Breast epithelium (tissue), 4 donors: ENCODE data around the gene DUSP7. TPM values are rescaled to one million over a fixed set of nuclear protein-coding genes. Genes with fewer than 3 reads are reported as not detected.

Source experiments
- DNase-seq, 2 donors: peaks; one replicate each; pipeline ENCODE4 v3.0.0-alpha.2; 2019; ENCODE audit warnings: low spot score in 2 of 2
- H3K27ac ChIP-seq, 2 donors: fragments of 200-600 bp; sonication (generic) in 1 of 2; one replicate each; pipeline ENCODE4 v1.5.1; 2016 to 2019; ENCODE audit warnings: mild to moderate bottlenecking in 1 of 2
- H3K27me3 ChIP-seq, 2 donors: fragments of 200-600 bp; sonication (generic) in 1 of 2; one replicate each; pipeline versions ENCODE4 v1.5.1 to v1.6.0; 2017 to 2019; ENCODE audit warnings: control low read depth in 1 of 2, mild to moderate bottlenecking in 1 of 2
- H3K36me3 ChIP-seq: fragments of 200-600 bp; one replicate; pipeline ENCODE4 v1.5.1; 2019
- H3K4me1 ChIP-seq, 2 donors: fragments of 200-600 bp; sonication (generic); one replicate each; pipeline ENCODE4 v1.5.1; 2016 to 2019; ENCODE audit warnings: control low read depth in 1 of 2
- H3K4me3 ChIP-seq, 3 donors: fragments of 200-600 bp; sonication (generic); 1 replicate in 2 of 3; 2 replicates in 1 of 3; pipeline ENCODE4 v1.5.1; 2016 to 2019; ENCODE audit warnings: mild to moderate bottlenecking in 3 of 3, moderate library complexity in 2 of 3
- H3K9me3 ChIP-seq, 2 donors: fragments of 200-600 bp; sonication (generic) in 1 of 2; one replicate each; pipeline ENCODE4 v1.5.1; 2016 to 2019; ENCODE audit warnings: control low read depth in 1 of 2
- CTCF ChIP-seq, 3 donors: fragments of 450-650 bp; IDR thresholded peaks; one replicate each; pipeline ENCODE4 v1.5.1; 2016 to 2017; ENCODE audit warnings: antibody characterized with exemption in 3 of 3, mild to moderate bottlenecking in 3 of 3, moderate library complexity in 3 of 3
- POLR2A ChIP-seq: fragments of 450-650 bp; IDR thresholded peaks from one replicate; pipeline ENCODE4 v1.6.1; 2016; ENCODE audit warnings: antibody characterized with exemption, mild to moderate bottlenecking, moderate library complexity
- POLR2AphosphoS5 ChIP-seq, 3 donors: sonication (generic); formaldehyde crosslinking; IDR thresholded peaks; one replicate each; pipeline ENCODE4 v1.6.1; 2017; ENCODE audit warnings: antibody characterized with exemption in 3 of 3
- intact Hi-C: fragments of 100-400 bp; cut with DNase I; formaldehyde crosslinking; loops from one replicate; pipeline ENCODE4 v1.15.1; 2023; ENCODE audit warnings: low total_unique reads
- total RNA-seq, 3 donors: library from RNA; depleted of rRNA; stranded (reverse); fragments of >200 nt; gene quantifications; one replicate each; pipeline ENCODE4 v1.1.0, GENCODE V29; 2016

The DUSP7 gene
- total RNA-seq, 3 donors from 2014 or later, result 7.0 to 11.1 (median 8.6) TPM

- no peaks in the 10 kb centered on the region for H3K4me1 ChIP-seq
- H3K4me3 ChIP-seq, result no peak overlapping the region
- H3K27me3 ChIP-seq, result no peaks in the 10 kb centered on the region
- no peaks in the 10 kb centered on the region for H3K9me3 ChIP-seq
- TF ChIP-seq POLR2AphosphoS5 (IDR thresholded peaks at IDR 0.05) (no peak), CTCF (IDR thresholded peaks at IDR 0.05) (no peak), POLR2A (no peak)
- H3K27ac ChIP-seq, result no peak overlapping the region
- no peaks in the 10 kb centered on the region for H3K36me3 ChIP-seq
- DNase-seq, result no peak
- intact Hi-C loops, result no loop called here
Measured at GRCh38 chr3:52013802-52014598, 42.4 kb downstream of the DUSP7 start.

DNA sequence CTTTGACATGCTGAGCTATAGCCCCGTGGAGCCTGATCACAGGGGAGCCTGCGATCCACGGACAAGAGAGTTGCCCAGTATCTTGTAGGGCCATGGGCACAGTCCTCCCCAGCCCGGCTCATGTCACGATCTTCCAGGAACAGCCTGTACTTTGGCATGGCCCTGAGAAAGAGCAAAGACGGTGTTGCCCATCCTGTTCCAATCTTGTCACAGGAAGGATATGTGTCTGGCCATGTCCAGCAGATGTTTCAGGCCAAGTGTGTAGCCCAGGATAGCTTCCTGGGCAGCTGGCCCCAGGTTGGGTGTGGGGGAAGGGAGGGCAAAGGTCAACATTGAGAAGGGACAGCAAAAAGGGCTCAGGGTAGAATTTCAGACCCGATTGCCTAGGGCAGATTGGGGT, 43.7 kb downstream of the DUSP7 start:
- no peak overlapping the region for H3K4me3 ChIP-seq
- no peak for DNase-seq
- no peak overlapping the region for H3K27ac ChIP-seq
- H3K9me3 ChIP-seq, result no peaks in the 10 kb centered on the region
- TF ChIP-seq POLR2A, result no peak
- no peak for TF ChIP-seq CTCF (IDR thresholded peaks at IDR 0.05)
- intact Hi-C loops, result no loop called here
- no peaks in the 10 kb centered on the region for H3K36me3 ChIP-seq
- H3K4me1 ChIP-seq, result no peaks in the 10 kb centered on the region
- no peaks in the 10 kb centered on the region for H3K27me3 ChIP-seq

DNA sequence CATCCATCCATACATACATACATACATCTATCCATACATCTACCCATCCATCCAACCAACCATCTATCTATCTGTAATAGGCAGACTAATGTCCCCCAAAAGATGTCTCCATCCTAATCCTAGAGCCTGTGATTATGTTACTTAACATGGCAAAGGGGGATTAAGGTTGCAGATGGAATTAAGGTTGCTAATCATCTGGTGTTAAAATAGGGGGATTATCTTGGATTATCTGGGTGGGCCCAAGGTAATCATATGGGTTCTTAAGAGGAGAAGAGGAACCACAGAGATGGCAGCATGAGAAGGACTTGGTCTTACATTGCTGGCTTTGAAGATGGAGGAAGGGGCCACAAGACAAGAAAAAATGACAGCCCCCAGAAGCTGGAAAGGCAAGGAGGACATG, 45.9 kb downstream of the DUSP7 start:
- H3K9me3 ChIP-seq, result no peaks in the 10 kb centered on the region
- peaks cover 3 to 7% of the 10 kb centered on the region in 2 donors for H3K4me1 ChIP-seq
- no peak overlapping the region for H3K27ac ChIP-seq
- intact Hi-C loops, result no loop called here
- no peaks in the 10 kb centered on the region for H3K36me3 ChIP-seq
- no peak for DNase-seq
- TF ChIP-seq CTCF (IDR thresholded peaks at IDR 0.05) (no peak), POLR2AphosphoS5 (IDR thresholded peaks at IDR 0.05) (no peak), POLR2A (no peak)
- H3K4me3 ChIP-seq, result no peak overlapping the region
- H3K27me3 ChIP-seq, result no peaks in the 10 kb centered on the region

- no peak for DNase-seq
- intact Hi-C loops, result loop anchor here (10.0 kb wide), 1 partner anchor 48 kb away; the partner anchor contains the start of gene DUSP7
Measured at GRCh38 chr3:52007291-52007690, 49.1 kb downstream of the DUSP7 start.

More at GRCh38 chr3:52007291-52007690, 49.1 kb downstream of the DUSP7 start:
- TF ChIP-seq CTCF (IDR thresholded peaks at IDR 0.05) (no peak), POLR2AphosphoS5 (IDR thresholded peaks at IDR 0.05) (no peak), POLR2A (no peak)
- H3K27ac ChIP-seq, result no peak overlapping the region
- H3K36me3 ChIP-seq, result no peaks in the 10 kb centered on the region
- no peaks in the 10 kb centered on the region for H3K27me3 ChIP-seq
- H3K4me1 ChIP-seq, result peaks cover 7 to 12% of the 10 kb centered on the region in 2 donors
- H3K9me3 ChIP-seq, result no peaks in the 10 kb centered on the region
- no peak overlapping the region for H3K4me3 ChIP-seq
